CD4-positive, CD25-positive, alpha-beta regulatory T cell (primary cell): ENCODE measurements around the gene PRKG1. TPM values are rescaled to one million over a fixed set of nuclear protein-coding genes. Genes with fewer than 3 reads are reported as not detected.

Source experiments
- ATAC-seq, 2 donors: fragments of 150-1000 bp; cut with Tn5 transposase; one replicate each; pipeline ENCODE4 v1.10.0; 2021; ENCODE audit warnings: low read depth in 2 of 2, moderate number of reproducible peaks in 2 of 2, moderate library complexity in 1 of 2
- DNase-seq, 3 donors: peaks; one replicate each; pipeline versions ENCODE4 v3.0.0 to v3.0.0-alpha.2; 2012 to 2022; ENCODE audit warnings: mixed read lengths in 1 of 3
- H3K27ac ChIP-seq: one replicate; pipeline ENCODE4 v1.7.0; 2013; ENCODE audit warnings: mild to moderate bottlenecking, low read length; ENCODE audit not compliant: insufficient read depth, poor library complexity, severe bottlenecking
- H3K27me3 ChIP-seq: one replicate; pipeline ENCODE4 v1.7.0; 2013; ENCODE audit warnings: low read length; ENCODE audit not compliant: control insufficient read depth, insufficient read depth
- H3K36me3 ChIP-seq: one replicate; pipeline ENCODE4 v1.7.0; 2013; ENCODE audit warnings: mild to moderate bottlenecking, low read length, moderate library complexity; ENCODE audit not compliant: control insufficient read depth, insufficient read depth
- H3K4me1 ChIP-seq: 2 replicates; pipeline ENCODE4 v1.7.0; 2013; ENCODE audit warnings: mild to moderate bottlenecking, low read length; ENCODE audit not compliant: insufficient read depth, control insufficient read depth, poor library complexity, severe bottlenecking
- H3K4me3 ChIP-seq: one replicate; pipeline ENCODE4 v1.7.0; 2013; ENCODE audit warnings: low read depth, mild to moderate bottlenecking, low read length, moderate library complexity
- H3K9me3 ChIP-seq, 2 experiments: 1 replicate in 1 of 2; 2 replicates in 1 of 2; pipeline ENCODE4 v1.7.0; 2013; ENCODE audit warnings: low read length in 2 of 2, mild to moderate bottlenecking in 1 of 2, moderate library complexity in 1 of 2; ENCODE audit not compliant: control insufficient read depth in 2 of 2
- H3K27ac Mint-ChIP-seq, 3 donors: one replicate each; pipeline ENCODE4 v1.8.0; 2020 to 2022; ENCODE audit warnings: mild to moderate bottlenecking in 3 of 3, mixed read lengths in 3 of 3, moderate library complexity in 2 of 3
- H3K27me3 Mint-ChIP-seq: one replicate; pipeline ENCODE4 v1.8.0; 2022; ENCODE audit warnings: mild to moderate bottlenecking, mixed read lengths
- H3K36me3 Mint-ChIP-seq: one replicate; pipeline ENCODE4 v1.8.0; 2020; ENCODE audit warnings: mixed read lengths
- H3K4me1 Mint-ChIP-seq, 4 donors: one replicate each; pipeline ENCODE4 v1.8.0; 2020 to 2022; ENCODE audit warnings: mixed read lengths in 4 of 4, mild to moderate bottlenecking in 1 of 4
- H3K4me3 Mint-ChIP-seq, 4 donors: one replicate each; pipeline ENCODE4 v1.8.0; 2020 to 2022; ENCODE audit warnings: mild to moderate bottlenecking in 4 of 4, mixed read lengths in 4 of 4, moderate library complexity in 3 of 4
- H3K9me3 Mint-ChIP-seq, 7 donors: one replicate each; pipeline ENCODE4 v1.8.0; 2020 to 2022; ENCODE audit warnings: mixed read lengths in 7 of 7, mild to moderate bottlenecking in 3 of 7, moderate library complexity in 2 of 7
- polyA plus RNA-seq, 4 donors: library from polyadenylated mRNA; unstranded; fragments of 300-500 nt; fragmentation: Illumina TruSeq; gene quantifications; one replicate each; pipeline ENCODE4 v1.2.3, GENCODE V29; 2021
- total RNA-seq: library from RNA; stranded (reverse); gene quantifications from one replicate; pipeline ENCODE4 v1.2.3, GENCODE V29; 2022

The PRKG1 gene
- total and polyA plus RNA-seq, 5 donors from 2014 or later, result 0.30 TPM; not detected in 4

DNA sequence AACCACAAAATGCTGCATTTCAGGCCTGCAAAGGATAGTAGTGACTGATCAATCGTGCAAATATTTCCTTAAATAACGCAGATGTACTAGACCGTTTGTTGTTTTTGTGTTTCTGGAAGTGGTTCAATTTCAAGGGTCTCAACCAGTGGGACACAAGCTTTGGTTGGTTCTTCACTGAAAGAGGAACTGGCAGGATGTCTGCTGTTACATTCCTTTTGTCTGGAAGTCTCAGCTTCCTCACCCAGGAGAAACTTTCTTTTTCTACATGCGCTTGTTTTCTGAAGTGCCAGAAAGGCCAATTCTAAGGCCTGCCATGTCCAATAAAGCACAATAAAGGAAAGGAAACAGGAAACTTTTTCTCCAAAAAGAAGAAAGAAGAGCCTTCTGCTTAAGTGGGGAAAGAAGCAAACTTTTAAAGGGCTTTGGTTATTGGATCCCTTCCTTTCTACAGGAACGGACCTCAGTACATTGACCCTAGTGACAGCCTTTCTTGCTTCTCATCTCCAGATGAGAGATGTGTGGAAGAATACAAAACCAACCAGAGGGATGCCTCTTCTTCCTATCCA is 1243.9 kb downstream of the PRKG1 start:
- Histone ChIP-seq H3K4me3 (no peak overlapping the region), H3K36me3 (no peaks in the 10 kb centered on the region), H3K4me1 (no peaks in the 10 kb centered on the region), H3K9me3 (no peaks in the 10 kb centered on the region), H3K27me3 (peaks cover 1% of the 10 kb centered on the region), H3K27ac (no peak overlapping the region)
- Mint-ChIP-seq H3K27me3 (peaks cover 33% of the 10 kb centered on the region), H3K4me1 (peaks cover 0 to 4% (median under 1%) of the 10 kb centered on the region in 4 donors), H3K36me3 (no peaks in the 10 kb centered on the region), H3K4me3 (no peak overlapping the region), H3K9me3 (peaks cover 0 to 6% (median 2%) of the 10 kb centered on the region in 7 donors), H3K27ac (no peak overlapping the region)
- DNase-seq (no peak), ATAC-seq (no peak)

DNA sequence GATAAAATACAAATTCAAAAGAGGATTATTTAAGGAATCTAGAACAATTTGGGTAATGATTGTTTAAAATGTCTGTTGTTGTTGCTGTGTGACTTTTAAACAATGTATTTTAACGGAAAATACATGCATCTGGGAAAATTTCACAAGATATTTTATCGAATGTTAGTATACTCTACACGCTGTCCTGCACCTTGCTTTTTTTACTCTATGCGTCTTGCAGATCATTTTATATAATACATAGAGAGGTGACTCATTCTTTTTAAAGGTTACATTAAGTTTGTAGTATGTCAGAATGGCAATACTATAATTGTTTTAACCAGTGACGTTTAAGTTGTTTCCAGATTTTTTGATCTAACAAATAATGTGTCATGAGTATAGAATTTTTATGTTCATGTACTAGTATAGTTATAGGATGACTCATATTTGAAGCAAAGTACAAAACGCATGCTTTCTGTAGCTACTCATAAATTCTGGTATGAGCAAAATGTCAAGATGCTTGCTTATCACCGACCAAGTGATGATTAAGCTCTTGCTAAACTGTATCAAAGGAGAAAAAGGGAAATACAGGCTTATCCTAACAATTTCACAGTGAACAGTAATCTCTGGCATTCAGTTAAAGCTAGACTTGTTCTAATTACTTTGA is 1244.7 kb downstream of the PRKG1 start:
- Histone ChIP-seq H3K4me1 (no peaks in the 10 kb centered on the region), H3K27ac (no peak overlapping the region), H3K27me3 (no peaks in the 10 kb centered on the region), H3K4me3 (no peak overlapping the region), H3K36me3 (no peaks in the 10 kb centered on the region), H3K9me3 (no peaks in the 10 kb centered on the region)
- Mint-ChIP-seq H3K27ac (no peak overlapping the region), H3K4me1 (peaks cover 0 to 2% (median 0%) of the 10 kb centered on the region in 4 donors), H3K27me3 (peaks cover 26% of the 10 kb centered on the region), H3K36me3 (no peaks in the 10 kb centered on the region), H3K9me3 (peaks cover 0 to 10% (median 1%) of the 10 kb centered on the region in 7 donors), H3K4me3 (no peak overlapping the region)
- DNase-seq, result no peak
- no peak for ATAC-seq

DNA sequence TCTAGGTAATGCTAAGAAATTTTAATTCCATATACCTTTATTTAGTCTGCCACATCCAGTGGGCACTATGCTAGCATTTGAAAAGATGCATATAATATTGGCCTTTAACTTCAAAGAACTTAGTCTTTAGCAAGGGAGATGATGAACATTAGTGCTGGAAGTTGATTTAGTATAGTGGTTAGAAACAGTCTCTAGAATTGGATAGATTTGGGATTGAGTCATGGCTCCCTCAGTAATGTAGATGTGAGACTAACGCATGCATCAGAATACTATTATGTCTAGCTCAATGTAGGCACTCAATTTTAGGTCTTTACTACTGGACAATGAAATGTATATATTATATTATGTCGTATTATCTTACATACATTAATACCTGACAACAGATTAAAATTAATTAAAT is 1245.6 kb downstream of the PRKG1 start:
- no peak overlapping the region for H3K27ac Mint-ChIP-seq
- H3K27me3 Mint-ChIP-seq, result peaks cover 19% of the 10 kb centered on the region
- no peak overlapping the region for H3K4me3 Mint-ChIP-seq
- H3K36me3 Mint-ChIP-seq, result no peaks in the 10 kb centered on the region
- no peaks in the 10 kb centered on the region for H3K4me1 ChIP-seq
- H3K4me1 Mint-ChIP-seq, result no peaks in the 10 kb centered on the region
- H3K27me3 ChIP-seq, result no peaks in the 10 kb centered on the region
- DNase-seq (no peak), ATAC-seq (no peak)
- H3K9me3 Mint-ChIP-seq, result peaks cover 0 to 10% (median 2%) of the 10 kb centered on the region in 7 donors
- H3K36me3 ChIP-seq, result no peaks in the 10 kb centered on the region
- H3K9me3 ChIP-seq, result no peaks in the 10 kb centered on the region
- no peak overlapping the region for H3K27ac ChIP-seq
- no peak overlapping the region for H3K4me3 ChIP-seq

DNA sequence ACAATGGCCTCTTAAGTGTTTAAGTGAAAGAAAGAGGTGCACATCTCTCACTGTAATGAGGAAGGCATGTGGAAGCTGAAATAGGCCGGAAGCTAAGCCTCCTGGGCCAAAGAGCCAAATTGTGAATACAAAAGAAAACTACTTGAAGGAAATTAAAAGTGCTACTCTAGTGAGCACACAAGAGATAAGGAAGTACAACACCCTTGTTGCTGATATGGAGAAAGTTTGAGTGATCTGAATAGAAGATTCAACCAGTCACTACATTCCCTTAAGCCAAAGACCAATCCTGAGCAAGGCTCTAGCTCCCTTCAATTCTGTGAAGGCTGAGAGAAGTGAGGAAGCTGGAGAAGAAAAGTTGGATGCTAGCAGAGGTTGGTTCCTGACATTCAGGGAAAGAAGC is 1248.0 kb downstream of the PRKG1 start:
- DNase-seq, result no peak
- no peak for ATAC-seq
- Histone ChIP-seq H3K4me1 (no peaks in the 10 kb centered on the region), H3K27me3 (no peaks in the 10 kb centered on the region), H3K27ac (no peak overlapping the region), H3K9me3 (no peaks in the 10 kb centered on the region), H3K36me3 (no peaks in the 10 kb centered on the region), H3K4me3 (no peak overlapping the region)
- Mint-ChIP-seq H3K27me3 (no peaks in the 10 kb centered on the region), H3K9me3 (peaks cover 0 to 10% (median 2%) of the 10 kb centered on the region in 7 donors), H3K36me3 (no peaks in the 10 kb centered on the region), H3K4me3 (no peak overlapping the region), H3K4me1 (no peaks in the 10 kb centered on the region), H3K27ac (no peak overlapping the region)

DNA sequence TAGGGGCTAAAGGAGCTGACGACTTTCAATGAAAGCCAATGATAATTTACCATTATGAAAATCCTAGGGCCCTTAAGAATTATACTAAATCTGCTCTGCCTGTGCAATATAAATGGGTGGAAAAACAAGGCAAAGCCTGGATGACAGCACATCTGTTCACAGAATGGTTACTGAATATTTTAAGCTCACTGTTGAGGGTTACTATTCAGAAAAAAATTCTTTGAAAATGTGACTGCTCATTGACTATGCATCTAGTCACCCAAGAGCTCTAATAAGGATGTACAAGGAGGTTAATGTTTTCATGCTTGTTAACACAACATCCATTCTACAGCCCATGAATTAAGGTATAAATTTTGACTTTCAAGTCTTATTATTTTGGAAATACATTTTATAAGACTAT is 1248.6 kb downstream of the PRKG1 start:
- DNase-seq, result no peak
- H3K27ac Mint-ChIP-seq, result no peak overlapping the region
- H3K9me3 Mint-ChIP-seq, result peaks cover 0 to 10% (median 2%) of the 10 kb centered on the region in 7 donors
- no peaks in the 10 kb centered on the region for H3K27me3 Mint-ChIP-seq
- H3K36me3 Mint-ChIP-seq, result no peaks in the 10 kb centered on the region
- no peaks in the 10 kb centered on the region for H3K4me1 Mint-ChIP-seq
- no peak overlapping the region for H3K4me3 Mint-ChIP-seq
- Histone ChIP-seq H3K4me3 (no peak overlapping the region), H3K9me3 (no peaks in the 10 kb centered on the region), H3K4me1 (no peaks in the 10 kb centered on the region), H3K27ac (no peak overlapping the region), H3K36me3 (no peaks in the 10 kb centered on the region), H3K27me3 (no peaks in the 10 kb centered on the region)
- ATAC-seq, result no peak

DNA sequence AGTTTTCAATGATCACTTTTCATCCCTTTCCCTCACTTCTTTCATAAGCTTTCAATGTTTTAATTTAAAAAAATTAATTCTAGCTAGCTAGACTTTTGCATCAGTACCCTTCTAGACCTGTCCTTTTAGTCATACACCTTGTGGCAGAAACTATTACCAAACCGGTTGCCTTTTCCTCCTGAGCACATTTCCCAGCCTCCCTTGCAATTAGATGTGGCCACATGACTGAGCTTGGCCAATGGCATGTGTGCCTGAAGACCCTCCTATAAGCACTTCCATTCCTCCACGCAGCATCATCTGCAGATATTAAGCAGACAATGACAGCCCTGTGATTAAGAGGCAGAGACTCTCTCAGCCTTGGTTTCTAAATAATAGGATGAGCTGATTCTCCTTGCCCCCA is 1252.1 kb downstream of the PRKG1 start:
- ATAC-seq, result no peak
- no peaks in the 10 kb centered on the region for H3K36me3 Mint-ChIP-seq
- H3K27ac Mint-ChIP-seq, result no peak overlapping the region

DNA sequence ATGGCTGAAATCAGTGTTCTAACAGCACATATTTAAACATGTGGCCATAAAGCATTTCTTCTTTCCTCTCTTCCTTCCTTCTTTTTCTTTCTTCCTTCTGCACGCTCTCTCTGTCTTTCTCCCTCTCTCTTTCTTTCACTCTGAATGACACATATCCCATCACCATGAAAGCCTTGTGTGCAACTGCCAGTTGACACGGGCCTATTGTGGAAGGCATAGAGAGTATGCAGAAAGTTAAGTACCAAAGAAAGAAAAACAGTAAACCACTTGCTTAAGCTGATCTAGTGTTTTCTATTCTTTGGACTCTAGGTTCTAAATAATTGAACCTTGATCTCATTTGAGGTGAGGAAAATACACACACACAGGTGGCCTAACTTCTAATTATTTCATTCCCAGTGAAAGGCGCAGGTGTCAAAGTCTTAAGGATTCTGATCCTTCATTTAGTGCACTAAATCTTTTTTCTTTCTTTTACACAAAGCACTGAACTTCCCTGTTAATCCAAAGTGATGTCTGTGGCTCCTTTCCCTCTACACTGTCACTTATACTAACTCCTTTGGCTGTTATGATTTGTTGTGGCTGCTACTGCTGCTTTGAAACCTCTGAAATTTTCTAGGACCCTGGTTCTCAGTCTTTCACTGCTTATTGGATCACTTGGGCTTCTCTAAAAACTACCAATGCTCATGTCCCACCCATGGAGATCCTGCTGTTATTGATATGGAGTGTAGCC is 1257.5 kb downstream of the PRKG1 start:
- Histone ChIP-seq H3K36me3 (no peaks in the 10 kb centered on the region), H3K27me3 (no peaks in the 10 kb centered on the region), H3K9me3 (no peaks in the 10 kb centered on the region), H3K4me1 (no peaks in the 10 kb centered on the region), H3K27ac (no peak overlapping the region), H3K4me3 (no peak overlapping the region)
- Mint-ChIP-seq H3K27me3 (peaks cover 4% of the 10 kb centered on the region), H3K27ac (no peak overlapping the region), H3K36me3 (no peaks in the 10 kb centered on the region), H3K4me3 (no peak overlapping the region), H3K9me3 (peaks cover 0 to 7% (median 3%) of the 10 kb centered on the region in 7 donors), H3K4me1 (no peaks in the 10 kb centered on the region)
- ATAC-seq (no peak), DNase-seq (no peak)

More for the DNA sequence above, 1252.1 kb downstream of the PRKG1 start:
- DNase-seq, result no peak
- no peaks in the 10 kb centered on the region for H3K4me1 ChIP-seq
- H3K4me3 Mint-ChIP-seq, result no peak overlapping the region
- H3K4me3 ChIP-seq, result no peak overlapping the region
- H3K27me3 ChIP-seq, result no peaks in the 10 kb centered on the region
- no peaks in the 10 kb centered on the region for H3K9me3 ChIP-seq
- H3K36me3 ChIP-seq, result no peaks in the 10 kb centered on the region
- H3K4me1 Mint-ChIP-seq, result no peaks in the 10 kb centered on the region
- H3K9me3 Mint-ChIP-seq, result peaks cover 0 to 10% (median 4%) of the 10 kb centered on the region in 7 donors
- no peak overlapping the region for H3K27ac ChIP-seq
- no peaks in the 10 kb centered on the region for H3K27me3 Mint-ChIP-seq
